OCI-LY7 (cell line): Measurements from ENCODE around the gene EFCAB13. TPM values are rescaled to one million over a fixed set of nuclear protein-coding genes. Genes with fewer than 3 reads are reported as not detected.

Experiments
- BruUV-seq: library from RNA; stranded (reverse); fragments of 400-500 nt; replicated peaks from 2 replicates; lab custom pipeline; 2021; lab: Mats Ljungman, UMichigan
- CTCF ChIA-PET: fragments of 300-600 bp; sonication (Branson Sonifier 250); formaldehyde crosslinking; loops from one replicate; lab custom pipeline; 2022; ENCODE audit warnings: antibody characterized with exemption; ENCODE audit not compliant: unreplicated experiment; lab: Charles Lee
- POLR2A ChIA-PET: fragments of 300-600 bp; sonication (Branson Sonifier 250); formaldehyde crosslinking; loops from one replicate; lab custom pipeline; 2022; ENCODE audit warnings: antibody characterized with exemption; lab: Charles Lee
- DNase-seq: peaks from one replicate; pipeline ENCODE4 v3.0.0-alpha.2; 2015; ENCODE audit warnings: low spot score
- H2AFZ ChIP-seq: fragments of 200-600 bp; sonication (generic), shearing (Covaris generic); 2 replicates; pipeline ENCODE4 v1.6.1; 2014; ENCODE audit warnings: mild to moderate bottlenecking, antibody characterized with exemption, low read length, moderate library complexity
- H3K27ac ChIP-seq: fragments of 200-600 bp; sonication (generic); 2 replicates; pipeline ENCODE4 v1.5.1; 2014; ENCODE audit warnings: mixed run types, low read depth, mild to moderate bottlenecking, moderate library complexity, low read length, inconsistent platforms; ENCODE audit not compliant: poor library complexity, severe bottlenecking
- H3K36me3 ChIP-seq: fragments of 200-600 bp; sonication (generic); 2 replicates; pipeline ENCODE4 v1.6.1; 2014; ENCODE audit warnings: mild to moderate bottlenecking, antibody characterized with exemption, low read length, moderate library complexity, mixed read lengths; ENCODE audit not compliant: insufficient read depth
- H3K4me1 ChIP-seq: fragments of 200-600 bp; sonication (generic); 2 replicates; pipeline ENCODE4 v1.5.1; 2014; ENCODE audit warnings: mild to moderate bottlenecking, low read length; ENCODE audit not compliant: insufficient read depth, poor library complexity, severe bottlenecking
- H3K4me2 ChIP-seq: fragments of 200-600 bp; sonication (generic); 2 replicates; pipeline ENCODE4 v1.6.1; 2014; ENCODE audit warnings: mild to moderate bottlenecking, low read length
- H3K4me3 ChIP-seq: fragments of 200-600 bp; sonication (generic); 2 replicates; pipeline ENCODE4 v1.5.1; 2014; ENCODE audit warnings: mild to moderate bottlenecking, low read depth, low read length; ENCODE audit not compliant: poor library complexity, severe bottlenecking
- H3K79me2 ChIP-seq: fragments of 200-600 bp; sonication (generic); 2 replicates; pipeline ENCODE4 v1.6.1; 2016; ENCODE audit warnings: low read depth, mild to moderate bottlenecking, low read length, moderate library complexity, mixed read lengths; ENCODE audit not compliant: insufficient read depth
- H3K9me2 ChIP-seq: fragments of 200-600 bp; sonication (generic); 2 replicates; pipeline ENCODE4 v1.6.1; 2016; ENCODE audit warnings: mild to moderate bottlenecking, low read length, mixed read lengths; ENCODE audit not compliant: insufficient read depth
- H3K9me3 ChIP-seq: fragments of 200-600 bp; sonication (generic); 2 replicates; pipeline ENCODE4 v1.6.1; 2014; ENCODE audit warnings: mild to moderate bottlenecking, mixed run types, low read length, mixed read lengths
- H4K20me1 ChIP-seq: fragments of 200-600 bp; sonication (generic); 2 replicates; pipeline ENCODE4 v1.6.1; 2014; ENCODE audit warnings: mild to moderate bottlenecking, antibody characterized with exemption, low read length, moderate library complexity, mixed read lengths; ENCODE audit not compliant: insufficient read depth
- CTCF ChIP-seq: fragments of 200-600 bp; sonication (generic); conservative IDR thresholded peaks from 2 replicates; pipeline ENCODE4 v1.5.1; 2014; ENCODE audit warnings: mild to moderate bottlenecking, antibody characterized with exemption, low read length, moderate library complexity, mixed read lengths
- EZH2phosphoT487 ChIP-seq: fragments of 200-600 bp; sonication (generic); IDR thresholded peaks from 2 replicates; pipeline ENCODE4 v1.6.1; 2018; ENCODE audit warnings: low read depth, borderline replicate concordance, mild to moderate bottlenecking, mixed run types, antibody characterized with exemption, low read length, moderate library complexity, mixed read lengths
- intact Hi-C: fragments of 100-400 bp; cut with micrococcal nuclease; formaldehyde crosslinking; loops from one replicate; pipeline ENCODE4 v1.10.0; 2022; ENCODE audit not compliant: unreplicated experiment
- total RNA-seq, 2 experiments: library from RNA; depleted of rRNA in 1 of 2; stranded (reverse); fragments of >200 nt in 1 of 2; shearing (Covaris generic) in 1 of 2; gene quantifications; 2 replicates each; pipeline ENCODE4 v1.2.3, GENCODE V29; 2014 to 2022

Gene EFCAB13
- total RNA-seq, 2 experiments from 2014 or later: 4.5 to 5.3 TPM

- Histone ChIP-seq H3K9me3 (0 out of 2 replicates have a peak, but pooled peaks cover 4% of the 10 kb centered on the region), H3K9me2 (no peaks in the 10 kb centered on the region), H3K4me3 (no peak overlapping the region), H4K20me1 (no peaks in the 10 kb centered on the region), H3K4me1 (peaks cover 4% of the 10 kb centered on the region), H3K27ac (no peak overlapping the region), H2AFZ (no peak overlapping the region), H3K36me3 (no peaks in the 10 kb centered on the region), H3K4me2 (no peak overlapping the region), H3K79me2 (no peaks in the 10 kb centered on the region)
- ChIA-PET CTCF (interaction anchor here (0.6 kb wide), 1 partner anchor 565 kb away, joined by 6 read pairs; no protein-coding TSS in a partner anchor), POLR2A (interaction anchor here (0.6 to 0.7 kb wide), 2 partner anchors 14 to 60 kb away, joined by 3 read pairs; no protein-coding TSS in a partner anchor)
- intact Hi-C loops: no loop called here
- TF ChIP-seq EZH2phosphoT487: no peak
- no peak for TF ChIP-seq CTCF
- DNase-seq: no peak
- BruUV-seq: no TSS peak
Observed at GRCh38 chr17:47400333-47400732, 76.6 kb downstream of the EFCAB13 start.

GRCh38 chr17:47401100-47401499 is 77.3 kb downstream of the EFCAB13 start:
- TF ChIP-seq EZH2phosphoT487 (no peak), CTCF (no peak)
- no peak overlapping the region for H2AFZ ChIP-seq
- intact Hi-C loops: no loop called here
- no peak for DNase-seq
- no TSS peak for BruUV-seq
- 0 out of 2 replicates have a peak, but pooled peaks cover 4% of the 10 kb centered on the region for H3K9me3 ChIP-seq
- peaks cover 4% of the 10 kb centered on the region for H3K4me1 ChIP-seq
- H3K4me3 ChIP-seq: no peak overlapping the region
- H3K4me2 ChIP-seq: no peak overlapping the region
- POLR2A ChIA-PET: interaction anchor here (0.6 kb wide), 2 partner anchors 35 to 56 kb away, joined by 3 to 4 read pairs; no protein-coding TSS in a partner anchor
- no peaks in the 10 kb centered on the region for H3K9me2 ChIP-seq
- H3K79me2 ChIP-seq: no peaks in the 10 kb centered on the region
- no peaks in the 10 kb centered on the region for H3K36me3 ChIP-seq
- H3K27ac ChIP-seq: no peak overlapping the region
- CTCF ChIA-PET: interaction anchor here (0.6 kb wide), 1 partner anchor 566 kb away, joined by 6 read pairs; no protein-coding TSS in a partner anchor
- no peaks in the 10 kb centered on the region for H4K20me1 ChIP-seq

- DNase-seq: no peak
- no peak overlapping the region for H3K4me2 ChIP-seq
- no peaks in the 10 kb centered on the region for H3K79me2 ChIP-seq
- H3K4me3 ChIP-seq: no peak overlapping the region
- BruUV-seq: no TSS peak
- no peak overlapping the region for H2AFZ ChIP-seq
- no peaks in the 10 kb centered on the region for H3K36me3 ChIP-seq
- no peaks in the 10 kb centered on the region for H4K20me1 ChIP-seq
- CTCF ChIA-PET: no interaction called here
- H3K9me2 ChIP-seq: no peaks in the 10 kb centered on the region
- H3K9me3 ChIP-seq: no peaks in the 10 kb centered on the region
- no peak for TF ChIP-seq CTCF
- no peak for TF ChIP-seq EZH2phosphoT487
- POLR2A ChIA-PET: interaction anchor here (0.7 kb wide), 1 partner anchor 33 kb away, joined by 4 read pairs; no protein-coding TSS in a partner anchor
- H3K4me1 ChIP-seq: peaks cover 4% of the 10 kb centered on the region
- H3K27ac ChIP-seq: no peak overlapping the region
- intact Hi-C loops: no loop called here
Observed at GRCh38 chr17:47404006-47404405, 80.3 kb downstream of the EFCAB13 start.
